GM20000 (cell line): Measurements from ENCODE around the gene IRF6.

ENCODE experiments used
- DNase-seq: peaks from one replicate; pipeline ENCODE4 v3.0.0; 2012; ENCODE audit warnings: low spot score
- TF ChIP-seq, protein P1 (sequence below): IDR thresholded peaks from 2 replicates; pipeline ENCODE4 v1.5.1; 2012; ENCODE audit warnings: mild to moderate bottlenecking, control low read depth; ENCODE audit errors: extremely low read depth, missing control alignments

IRF6 gene

DNA sequence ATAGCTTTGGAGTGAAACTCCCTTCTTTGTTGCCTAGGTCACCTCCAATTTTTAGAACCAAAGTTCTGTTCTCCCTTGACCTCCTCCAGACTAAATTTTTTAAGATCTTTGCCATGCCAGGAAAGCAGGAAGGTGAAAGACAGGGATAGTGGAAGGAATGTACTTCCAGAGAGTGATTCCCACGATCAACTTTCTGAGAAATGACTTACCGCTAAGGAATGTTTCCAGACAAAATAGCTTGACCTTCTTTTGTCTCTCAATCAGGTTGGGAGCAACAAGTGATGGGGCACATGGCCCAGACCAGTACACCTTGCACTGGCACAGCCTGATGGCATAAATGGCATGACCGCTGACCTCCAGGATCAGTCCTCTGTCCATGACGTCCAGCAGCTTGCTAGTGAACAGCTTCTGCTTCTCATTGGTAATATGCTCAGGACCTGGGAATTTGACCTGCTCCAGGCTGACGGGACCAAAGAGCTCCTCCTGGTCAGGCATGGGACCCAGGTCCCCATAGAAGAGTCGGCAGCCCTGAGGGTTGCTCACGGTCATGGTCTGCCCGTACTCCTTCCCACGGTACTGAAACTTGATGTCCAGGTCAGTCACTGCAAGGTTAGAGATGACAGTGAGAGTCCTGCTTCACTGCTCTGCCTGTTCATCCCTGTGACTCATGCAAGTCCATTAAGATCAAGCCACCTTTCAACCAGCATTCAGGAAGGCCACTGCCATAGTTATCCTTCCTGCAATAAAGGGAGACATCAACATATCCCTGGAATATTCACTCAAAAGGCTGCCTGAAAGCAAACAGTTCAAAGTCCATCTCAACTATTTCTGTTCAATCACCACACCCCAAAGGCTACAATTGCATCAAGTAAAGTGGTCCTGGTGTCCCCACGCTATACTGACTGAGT is 15.4 kb downstream of the IRF6 start:
- TF ChIP-seq, protein P1, sequence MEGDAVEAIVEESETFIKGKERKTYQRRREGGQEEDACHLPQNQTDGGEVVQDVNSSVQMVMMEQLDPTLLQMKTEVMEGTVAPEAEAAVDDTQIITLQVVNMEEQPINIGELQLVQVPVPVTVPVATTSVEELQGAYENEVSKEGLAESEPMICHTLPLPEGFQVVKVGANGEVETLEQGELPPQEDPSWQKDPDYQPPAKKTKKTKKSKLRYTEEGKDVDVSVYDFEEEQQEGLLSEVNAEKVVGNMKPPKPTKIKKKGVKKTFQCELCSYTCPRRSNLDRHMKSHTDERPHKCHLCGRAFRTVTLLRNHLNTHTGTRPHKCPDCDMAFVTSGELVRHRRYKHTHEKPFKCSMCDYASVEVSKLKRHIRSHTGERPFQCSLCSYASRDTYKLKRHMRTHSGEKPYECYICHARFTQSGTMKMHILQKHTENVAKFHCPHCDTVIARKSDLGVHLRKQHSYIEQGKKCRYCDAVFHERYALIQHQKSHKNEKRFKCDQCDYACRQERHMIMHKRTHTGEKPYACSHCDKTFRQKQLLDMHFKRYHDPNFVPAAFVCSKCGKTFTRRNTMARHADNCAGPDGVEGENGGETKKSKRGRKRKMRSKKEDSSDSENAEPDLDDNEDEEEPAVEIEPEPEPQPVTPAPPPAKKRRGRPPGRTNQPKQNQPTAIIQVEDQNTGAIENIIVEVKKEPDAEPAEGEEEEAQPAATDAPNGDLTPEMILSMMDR: no peak
- DNase-seq: no peak

DNA sequence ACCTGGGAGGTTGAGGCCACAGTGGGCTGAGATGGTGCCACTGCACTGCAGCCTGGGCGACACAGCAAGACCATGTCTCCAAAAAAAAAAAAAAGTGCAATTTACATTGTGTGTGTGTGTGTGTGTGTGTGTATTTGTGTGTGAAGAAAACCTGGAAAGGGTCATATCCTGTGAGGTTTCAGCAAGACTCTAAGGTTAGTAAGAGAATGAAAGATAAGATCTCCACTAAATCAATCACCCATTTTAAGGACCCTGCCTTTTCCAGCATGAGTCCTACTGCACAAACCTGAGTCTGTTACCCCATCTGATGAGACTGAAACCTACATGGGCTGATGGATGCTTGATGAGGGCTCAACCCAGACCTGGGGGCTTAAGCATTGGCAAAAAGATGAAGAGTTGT is 16.7 kb downstream of the IRF6 start:
- TF ChIP-seq, protein P1: no peak
- no peak for DNase-seq

DNA sequence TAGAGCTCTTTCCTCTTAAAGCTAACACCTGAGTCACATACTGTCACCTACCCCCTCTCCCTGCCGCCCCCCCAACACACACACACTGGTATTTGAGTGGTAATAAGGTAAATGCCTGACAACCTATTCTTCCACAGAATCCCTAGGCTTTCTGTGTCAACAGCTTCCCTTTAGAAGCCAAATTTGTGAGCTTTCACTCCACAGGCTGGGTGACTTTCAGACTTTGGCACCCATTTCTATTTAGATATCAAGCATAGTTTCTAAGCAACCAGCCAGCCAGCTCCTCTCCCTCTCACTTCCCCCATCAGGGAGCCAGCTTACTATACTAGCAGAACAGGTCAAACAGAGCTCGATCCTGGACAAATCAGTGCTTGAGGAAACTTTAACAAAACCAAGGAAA is 18.4 kb downstream of the IRF6 start:
- TF ChIP-seq, protein P1: no peak
- DNase-seq: no peak

DNA sequence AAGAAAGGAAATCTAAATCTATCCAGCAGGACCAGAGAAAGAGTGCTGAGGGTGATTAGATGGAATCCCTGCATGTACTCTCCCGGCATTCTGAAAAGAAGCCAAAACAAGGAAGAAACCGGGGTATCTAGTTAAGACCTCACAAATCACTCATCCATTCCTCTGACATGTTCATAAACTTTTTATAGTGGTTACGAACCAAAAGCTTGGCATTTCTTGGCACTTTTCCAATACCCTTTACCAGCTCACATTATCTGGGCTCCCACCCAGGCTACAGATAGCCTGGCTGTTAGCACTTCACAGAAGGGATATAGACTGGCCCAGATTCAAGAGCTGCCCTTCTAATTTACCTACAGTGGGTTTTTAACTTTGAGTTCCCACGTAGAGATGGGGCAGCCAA is 19.8 kb downstream of the IRF6 start:
- TF ChIP-seq, protein P1: no peak
- DNase-seq: no peak

DNA sequence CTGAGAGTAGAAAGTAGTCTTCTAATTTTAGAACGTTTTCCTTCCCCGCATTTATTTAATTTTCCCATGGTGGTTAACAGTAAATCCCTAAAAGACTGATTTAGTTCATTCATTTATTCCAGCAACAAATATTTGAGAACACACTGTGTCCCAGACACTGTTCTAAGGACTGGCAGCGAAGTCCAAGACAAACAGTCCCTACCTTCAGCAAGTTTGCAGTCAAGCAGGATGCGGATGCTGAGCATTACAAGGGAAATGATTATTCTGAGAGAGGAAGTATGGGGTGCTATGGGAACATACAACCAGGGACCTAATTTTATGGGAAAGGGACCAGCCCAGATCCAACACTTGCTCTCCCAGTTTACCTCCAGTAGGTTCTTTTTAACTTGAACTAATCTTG is 20.4 kb downstream of the IRF6 start:
- DNase-seq: no peak
- TF ChIP-seq, protein P1: no peak

DNA sequence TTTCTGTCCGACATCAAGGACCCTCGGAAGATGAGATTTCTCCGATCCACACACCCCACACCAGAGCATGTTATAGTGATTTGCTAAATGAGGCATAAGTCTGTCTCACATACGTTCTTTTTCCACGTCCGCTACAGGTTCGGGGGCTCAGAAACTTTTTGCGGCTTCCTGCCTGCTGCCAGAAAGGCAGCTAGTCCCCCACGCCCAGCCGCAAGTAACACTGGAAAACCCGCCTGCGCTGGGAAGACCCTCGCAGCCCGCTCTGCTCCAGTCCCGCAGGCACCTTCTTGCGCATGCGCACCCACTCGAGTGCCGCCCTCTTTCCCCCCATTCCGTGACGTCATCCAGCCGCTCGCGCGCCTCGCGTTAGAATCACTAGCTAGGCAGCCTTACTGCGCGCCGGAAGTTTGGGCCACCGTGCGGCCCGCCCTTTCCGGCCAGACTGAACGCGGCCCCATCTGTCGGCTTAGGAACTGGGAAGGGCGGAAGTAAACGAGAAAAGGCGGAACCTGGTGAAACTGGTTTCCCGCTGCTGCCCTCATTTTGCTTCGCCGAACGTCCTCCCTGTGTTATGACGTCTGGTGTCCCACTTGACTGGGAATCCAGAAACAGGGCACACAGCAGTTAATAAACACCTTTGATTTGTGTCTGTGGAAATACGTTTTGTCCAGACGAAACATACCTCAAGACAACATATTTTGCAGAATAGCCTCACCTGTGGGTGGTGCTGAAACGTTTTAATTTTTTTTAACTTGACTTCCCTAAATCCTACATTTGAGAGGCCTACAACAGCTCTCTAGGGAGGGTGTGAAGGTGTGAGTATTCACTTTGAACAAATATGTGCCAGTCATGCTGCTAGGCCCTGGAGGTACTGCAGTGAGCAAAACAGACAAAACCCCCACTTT is 21.4 kb downstream of the IRF6 start, which contains the start of gene C1orf74:
C1orf74 (minus strand) TSS at position 295 of the 905 bp plus-strand sequence. CDS start 925 bp downstream, outside the sequence.
- peak; percentile 93 for DNase-seq
- TF ChIP-seq, protein P1: no peak

DNA sequence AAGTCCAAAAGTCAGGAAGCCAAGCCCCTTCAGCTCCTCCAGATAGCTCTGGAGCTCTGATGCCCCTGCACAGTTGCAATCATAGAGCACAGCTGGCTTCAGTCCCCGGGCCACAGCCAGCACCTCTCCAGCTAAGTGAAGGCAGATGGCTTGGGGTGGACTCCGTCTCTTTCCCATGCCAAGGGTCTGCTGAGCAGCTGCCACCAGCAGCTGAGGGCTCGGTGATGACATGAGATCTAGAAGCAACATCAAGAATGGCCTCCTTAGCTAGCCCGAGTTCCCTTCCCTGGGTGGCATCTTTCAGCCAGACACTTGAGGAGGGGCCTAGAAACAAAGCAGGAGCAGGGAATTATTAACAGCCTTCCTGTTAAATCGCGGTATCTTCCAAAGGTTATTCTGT is 22.6 kb downstream of the IRF6 start:
- DNase-seq: no peak
- TF ChIP-seq, protein P1: no peak
